Endodermal cell (in vitro differentiated cells): ENCODE data around the gene BRCA2. TPM values are rescaled to one million over a fixed set of nuclear protein-coding genes. Genes with fewer than 3 reads are reported as not detected.

ENCODE experiments used
- DNase-seq: peaks from one replicate; pipeline ENCODE4 v3.0.0-alpha.2; 2017
- H3K27ac ChIP-seq: 2 replicates; pipeline ENCODE4 v1.5.1; 2013; ENCODE audit warnings: mild to moderate bottlenecking, low read depth, low read length, moderate library complexity
- H3K27me3 ChIP-seq: 2 replicates; pipeline ENCODE4 v1.6.1; 2013; ENCODE audit warnings: mild to moderate bottlenecking, low read length, moderate library complexity; ENCODE audit not compliant: insufficient read depth, control insufficient read depth, poor library complexity, severe bottlenecking
- H3K36me3 ChIP-seq: 2 replicates; pipeline ENCODE4 v1.7.0; 2013; ENCODE audit warnings: mild to moderate bottlenecking, low read length, moderate library complexity; ENCODE audit not compliant: control insufficient read depth, insufficient read depth
- H3K4me1 ChIP-seq: one replicate; pipeline ENCODE4 v1.7.0; 2013; ENCODE audit warnings: low read length; ENCODE audit not compliant: control insufficient read depth, insufficient read depth
- H3K4me3 ChIP-seq: 2 replicates; pipeline ENCODE4 v1.5.1; 2013; ENCODE audit warnings: mild to moderate bottlenecking, low read length, moderate library complexity
- H3K9ac ChIP-seq: 2 replicates; pipeline ENCODE4 v1.6.1; 2013; ENCODE audit warnings: mild to moderate bottlenecking, low read length, moderate library complexity; ENCODE audit not compliant: poor library complexity, severe bottlenecking; ENCODE audit errors: extremely low read depth
- H3K9me3 ChIP-seq: 2 replicates; pipeline ENCODE4 v1.6.1; 2013; ENCODE audit warnings: mild to moderate bottlenecking, low read length, moderate library complexity; ENCODE audit not compliant: control insufficient read depth
- H3K27ac Mint-ChIP-seq: 2 replicates; pipeline ENCODE4 v1.8.0; 2020; ENCODE audit warnings: mixed read lengths
- H3K27me3 Mint-ChIP-seq: 2 replicates; pipeline ENCODE4 v1.8.0; 2021; ENCODE audit warnings: mild to moderate bottlenecking, mixed read lengths; ENCODE audit not compliant: insufficient read depth
- H3K36me3 Mint-ChIP-seq: 2 replicates; pipeline ENCODE4 v1.8.0; 2020; ENCODE audit warnings: low read depth, mixed read lengths
- H3K4me1 Mint-ChIP-seq: 2 replicates; pipeline ENCODE4 v1.8.0; 2020; ENCODE audit warnings: mixed read lengths
- H3K4me3 Mint-ChIP-seq: 2 replicates; pipeline ENCODE4 v1.8.0; 2020; ENCODE audit warnings: mild to moderate bottlenecking, moderate library complexity, mixed read lengths
- H3K9me3 Mint-ChIP-seq: 2 replicates; pipeline ENCODE4 v1.8.0; 2020; ENCODE audit warnings: mild to moderate bottlenecking, mixed read lengths
- CTCF ChIP-seq: fragments of 200-600 bp; sonication (generic); conservative IDR thresholded peaks from 2 replicates; pipeline ENCODE4 v1.5.0; 2021; ENCODE audit warnings: antibody characterized with exemption, mild to moderate bottlenecking
- WGBS, 2 experiments: methylation state at CpG; one replicate each; pipeline versions ENCODE4 v1.1.5 to v1.1.7; 2013; ENCODE audit warnings: missing lambda C conversion rate in 2 of 2, mixed read lengths in 1 of 2; ENCODE audit not compliant: insufficient coverage in 1 of 2, insufficient read length in 1 of 2; 5-methylcytosine and 5-hydroxymethylcytosine counted together
- total RNA-seq, 2 donors: library from RNA; stranded (reverse); fragmentation: NEBNext Ultra II Directional in 1 of 2; extraction: Animal tissue kit (Norgen Biotek cat#: 25700) in 1 of 2; gene quantifications; 2 replicates in 1 of 2; 3 replicates in 1 of 2; pipeline ENCODE4 v1.2.1, GENCODE V29; 2021

BRCA2 gene
- total RNA-seq, 2 donors from 2014 or later, result 25.7 to 27.8 TPM

DNA sequence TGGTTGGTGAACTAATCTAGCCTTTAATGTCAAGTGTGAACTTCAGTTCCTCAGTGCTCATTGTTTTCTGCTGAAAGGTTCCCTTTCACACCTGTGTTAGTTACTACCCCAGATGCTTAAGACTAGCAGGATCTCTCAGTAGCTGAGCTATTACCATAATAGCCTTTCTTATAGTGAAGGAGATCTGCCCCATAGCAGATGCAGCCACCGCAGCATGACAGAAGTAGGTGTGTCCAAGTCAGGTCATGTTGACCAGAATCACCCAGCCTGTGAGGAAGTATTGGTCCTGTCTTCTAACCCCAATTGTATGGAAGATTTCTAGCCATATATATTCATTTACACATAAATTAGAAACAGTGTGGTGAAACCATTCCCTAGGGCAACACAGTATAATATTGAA is 37.5 kb upstream of the BRCA2 start:
- no peak overlapping the region for H3K4me3 ChIP-seq
- no peak overlapping the region for H3K4me3 Mint-ChIP-seq
- no peak for DNase-seq
- H3K4me1 Mint-ChIP-seq, result peaks cover 8% of the 10 kb centered on the region
- H3K36me3 Mint-ChIP-seq, result peaks cover 8% of the 10 kb centered on the region
- H3K36me3 ChIP-seq, result no peaks in the 10 kb centered on the region
- H3K27me3 ChIP-seq, result no peaks in the 10 kb centered on the region
- no peaks in the 10 kb centered on the region for H3K27me3 Mint-ChIP-seq
- peaks cover under 1% of the 10 kb centered on the region for H3K9me3 Mint-ChIP-seq
- TF ChIP-seq CTCF, result no peak
- H3K9ac ChIP-seq, result no peak overlapping the region
- H3K27ac ChIP-seq, result no peak overlapping the region
- 43% methylated on average over 1 of the region's 1 CpG; no CpG with 5 or more reads in 1 of the 2 experiments for WGBS, 2 experiments
- H3K4me1 ChIP-seq, result peaks cover 4% of the 10 kb centered on the region
- H3K27ac Mint-ChIP-seq, result no peak overlapping the region
- no peaks in the 10 kb centered on the region for H3K9me3 ChIP-seq

DNA sequence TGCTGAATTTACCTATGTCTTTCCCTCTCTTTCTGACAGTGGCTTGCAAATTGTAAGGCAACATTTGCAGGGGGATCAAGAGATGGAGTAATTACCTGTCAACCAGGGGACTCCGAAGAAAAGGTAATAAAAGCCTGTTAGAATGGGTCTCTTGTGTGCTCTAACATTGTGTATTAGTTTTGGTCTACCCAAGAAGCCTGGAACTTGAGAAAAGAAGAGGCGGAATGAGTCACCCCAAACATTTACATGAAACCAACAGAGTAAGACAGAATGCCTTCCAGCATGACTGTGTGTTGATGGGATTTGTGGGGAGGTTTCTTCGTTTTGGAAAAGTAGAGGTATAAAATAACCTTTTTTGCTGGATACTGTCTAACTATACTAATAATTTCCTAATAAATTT is 36.9 kb upstream of the BRCA2 start:
- no peak overlapping the region for H3K9ac ChIP-seq
- no peaks in the 10 kb centered on the region for H3K9me3 Mint-ChIP-seq
- no peaks in the 10 kb centered on the region for H3K9me3 ChIP-seq
- no peaks in the 10 kb centered on the region for H3K27me3 ChIP-seq
- H3K4me1 ChIP-seq, result peaks cover 4% of the 10 kb centered on the region
- peaks cover 8% of the 10 kb centered on the region for H3K4me1 Mint-ChIP-seq
- no peak overlapping the region for H3K4me3 ChIP-seq
- H3K36me3 Mint-ChIP-seq, result peaks cover 6% of the 10 kb centered on the region
- no peaks in the 10 kb centered on the region for H3K27me3 Mint-ChIP-seq
- H3K27ac ChIP-seq, result no peak overlapping the region
- no peak overlapping the region for H3K27ac Mint-ChIP-seq
- no peaks in the 10 kb centered on the region for H3K36me3 ChIP-seq
- WGBS, 2 experiments, result 83% methylated on average over 2 of the region's 3 CpGs; no CpG with 5 or more reads in 1 of the 2 experiments
- H3K4me3 Mint-ChIP-seq, result no peak overlapping the region
- no peak for DNase-seq
- TF ChIP-seq CTCF, result no peak

GRCh38 chr13:32281096-32281495 is 34.2 kb upstream of the BRCA2 start:
- Histone ChIP-seq H3K27ac (no peak overlapping the region), H3K4me1 (peaks cover 4% of the 10 kb centered on the region), H3K36me3 (no peaks in the 10 kb centered on the region), H3K4me3 (no peak overlapping the region), H3K27me3 (no peaks in the 10 kb centered on the region), H3K9ac (no peak overlapping the region), H3K9me3 (no peaks in the 10 kb centered on the region)
- no peak for DNase-seq
- 95 to 100% methylated on average over 1 of the region's 1 CpG for WGBS, 2 experiments
- TF ChIP-seq CTCF, result no peak
- no peaks in the 10 kb centered on the region for H3K27me3 Mint-ChIP-seq
- peaks cover 12% of the 10 kb centered on the region for H3K4me1 Mint-ChIP-seq
- H3K9me3 Mint-ChIP-seq, result no peaks in the 10 kb centered on the region
- no peaks in the 10 kb centered on the region for H3K36me3 Mint-ChIP-seq
- no peak overlapping the region for H3K4me3 Mint-ChIP-seq
- no peak overlapping the region for H3K27ac Mint-ChIP-seq
